RWPE2 (cell line): ENCODE results near the gene OR2W3.

ENCODE experiments used
- ATAC-seq: fragments of 200-7000 bp; cut with Tn5 transposase; 3 replicates; pipeline ENCODE4 v1.9.1; 2021; ENCODE audit warnings: low read depth
- DNase-seq: peaks from one replicate; pipeline ENCODE4 v3.0.0-alpha.2; 2020; ENCODE audit warnings: low spot score
- H3K27ac ChIP-seq: fragments of 450-650 bp; 2 replicates; pipeline ENCODE4 v1.5.1; 2017; ENCODE audit warnings: mild to moderate bottlenecking; ENCODE audit not compliant: poor library complexity, severe bottlenecking
- H3K27me3 ChIP-seq: fragments of 250-450 bp; sonication (Bioruptor Pico); 2 replicates; pipeline ENCODE4 v1.5.1; 2021; ENCODE audit warnings: mild to moderate bottlenecking, moderate library complexity; ENCODE audit not compliant: insufficient read depth, poor library complexity, severe bottlenecking
- H3K36me3 ChIP-seq: fragments of 250-450 bp; sonication (Bioruptor Pico); 2 replicates; pipeline ENCODE4 v1.5.1; 2020; ENCODE audit warnings: low read depth, mild to moderate bottlenecking, moderate library complexity
- H3K4me1 ChIP-seq: fragments of 250-450 bp; sonication (Bioruptor Pico); 2 replicates; pipeline ENCODE4 v1.5.1; 2021; ENCODE audit warnings: mild to moderate bottlenecking, moderate library complexity; ENCODE audit not compliant: insufficient read depth, poor library complexity, severe bottlenecking
- H3K4me3 ChIP-seq: fragments of 250-450 bp; sonication (Bioruptor Pico); 2 replicates; pipeline ENCODE4 v1.5.1; 2021; ENCODE audit warnings: mild to moderate bottlenecking, moderate library complexity; ENCODE audit not compliant: severe bottlenecking
- H3K9me3 ChIP-seq: fragments of 250-450 bp; sonication (Bioruptor Pico); 2 replicates; pipeline ENCODE4 v1.5.1; 2021; ENCODE audit warnings: mild to moderate bottlenecking, moderate library complexity; ENCODE audit not compliant: severe bottlenecking
- TF ChIP-seq, protein P1 (sequence below): fragments of 450-650 bp; IDR thresholded peaks from one replicate; pipeline ENCODE4 v1.5.1; 2017; ENCODE audit warnings: mild to moderate bottlenecking, moderate library complexity; ENCODE audit not compliant: poor library complexity, severe bottlenecking

Gene OR2W3

DNA sequence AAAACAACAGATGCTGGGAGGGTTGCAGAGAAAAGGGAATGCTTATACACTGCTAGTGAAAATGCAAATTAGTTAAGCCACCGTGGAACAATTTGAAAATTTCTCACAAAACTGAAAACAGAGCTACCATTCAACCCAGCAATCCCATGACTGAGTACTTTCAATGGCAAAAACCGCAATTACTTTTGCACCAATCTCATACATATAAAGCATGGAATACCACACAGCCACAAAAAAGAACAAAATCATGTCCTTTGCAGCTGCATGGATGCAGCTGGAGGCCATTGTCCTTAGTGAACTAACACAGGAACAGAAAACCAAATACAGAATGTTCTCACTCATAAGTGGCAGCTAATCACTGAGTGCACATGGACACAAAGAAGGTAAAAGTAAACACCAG, 18.4 kb downstream of the OR2W3 start:
- Histone ChIP-seq H3K4me1 (no peaks in the 10 kb centered on the region), H3K27ac (no peak overlapping the region), H3K27me3 (no peaks in the 10 kb centered on the region), H3K36me3 (no peaks in the 10 kb centered on the region), H3K9me3 (no peaks in the 10 kb centered on the region), H3K4me3 (no peak overlapping the region)
- TF ChIP-seq, protein P1, sequence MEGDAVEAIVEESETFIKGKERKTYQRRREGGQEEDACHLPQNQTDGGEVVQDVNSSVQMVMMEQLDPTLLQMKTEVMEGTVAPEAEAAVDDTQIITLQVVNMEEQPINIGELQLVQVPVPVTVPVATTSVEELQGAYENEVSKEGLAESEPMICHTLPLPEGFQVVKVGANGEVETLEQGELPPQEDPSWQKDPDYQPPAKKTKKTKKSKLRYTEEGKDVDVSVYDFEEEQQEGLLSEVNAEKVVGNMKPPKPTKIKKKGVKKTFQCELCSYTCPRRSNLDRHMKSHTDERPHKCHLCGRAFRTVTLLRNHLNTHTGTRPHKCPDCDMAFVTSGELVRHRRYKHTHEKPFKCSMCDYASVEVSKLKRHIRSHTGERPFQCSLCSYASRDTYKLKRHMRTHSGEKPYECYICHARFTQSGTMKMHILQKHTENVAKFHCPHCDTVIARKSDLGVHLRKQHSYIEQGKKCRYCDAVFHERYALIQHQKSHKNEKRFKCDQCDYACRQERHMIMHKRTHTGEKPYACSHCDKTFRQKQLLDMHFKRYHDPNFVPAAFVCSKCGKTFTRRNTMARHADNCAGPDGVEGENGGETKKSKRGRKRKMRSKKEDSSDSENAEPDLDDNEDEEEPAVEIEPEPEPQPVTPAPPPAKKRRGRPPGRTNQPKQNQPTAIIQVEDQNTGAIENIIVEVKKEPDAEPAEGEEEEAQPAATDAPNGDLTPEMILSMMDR: no peak
- DNase-seq: no peak
- ATAC-seq: no peak

- H3K9me3 ChIP-seq: no peaks in the 10 kb centered on the region
- no peak overlapping the region for H3K27ac ChIP-seq
- H3K36me3 ChIP-seq: no peaks in the 10 kb centered on the region
- DNase-seq: no peak
- TF ChIP-seq, protein P1: no peak
- ATAC-seq: no peak
- H3K4me1 ChIP-seq: no peaks in the 10 kb centered on the region
- H3K27me3 ChIP-seq: no peaks in the 10 kb centered on the region
- H3K4me3 ChIP-seq: no peak overlapping the region
Observed at GRCh38 chr1:247914941-247915662, 19.7 kb downstream of the OR2W3 start.

DNA sequence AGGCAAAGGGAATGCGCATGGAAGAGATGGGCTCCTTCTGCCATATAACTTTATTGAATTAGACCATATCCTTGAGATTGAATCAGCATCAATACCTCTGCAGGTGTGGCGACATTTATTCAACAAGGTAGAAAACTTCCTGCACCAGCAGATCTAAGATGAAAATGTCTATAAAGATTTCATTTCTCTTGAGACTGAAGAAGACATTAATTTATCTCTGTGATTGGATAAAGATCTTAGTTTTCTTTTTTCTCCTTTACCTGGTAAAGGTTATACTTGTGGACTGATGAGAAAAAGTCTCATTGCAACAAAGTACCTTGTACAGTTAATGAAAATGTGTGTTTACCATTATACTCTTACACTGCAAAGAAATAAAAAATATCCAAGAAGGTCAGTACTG, 24.6 kb downstream of the OR2W3 start, which contains the start of gene OR2T8:
OR2T8 (plus strand) TSS at position 301 of the 400 bp plus-strand sequence. CDS start 766 bp downstream, outside the sequence.
- TF ChIP-seq, protein P1: no peak
- H3K36me3 ChIP-seq: no peaks in the 10 kb centered on the region
- ATAC-seq (no peak), DNase-seq (no peak)
- H3K9me3 ChIP-seq: no peaks in the 10 kb centered on the region
- H3K27me3 ChIP-seq: no peaks in the 10 kb centered on the region
- H3K4me1 ChIP-seq: no peaks in the 10 kb centered on the region
- H3K4me3 ChIP-seq: no peak within 1 kb of the TSS
- H3K27ac ChIP-seq: no peak within 1 kb of the TSS

GRCh38 chr1:247923941-247924340, 28.6 kb downstream of the OR2W3 start:
- no peaks in the 10 kb centered on the region for H3K36me3 ChIP-seq
- TF ChIP-seq, protein P1: no peak
- H3K4me3 ChIP-seq: no peak overlapping the region
- no peak overlapping the region for H3K27ac ChIP-seq
- no peaks in the 10 kb centered on the region for H3K4me1 ChIP-seq
- no peaks in the 10 kb centered on the region for H3K27me3 ChIP-seq
- H3K9me3 ChIP-seq: no peaks in the 10 kb centered on the region
- no peak for DNase-seq
- ATAC-seq: no peak

GRCh38 chr1:247924868-247925267, 29.5 kb downstream of the OR2W3 start, which contains the start of gene OR2AJ1:
OR2AJ1 (plus strand) TSS chr1:247924889; CDS start chr1:247933769, 8,880 bp downstream.
- no peaks in the 10 kb centered on the region for H3K27me3 ChIP-seq
- TF ChIP-seq, protein P1: no peak
- no peak within 1 kb of the TSS for H3K4me3 ChIP-seq
- no peaks in the 10 kb centered on the region for H3K36me3 ChIP-seq
- DNase-seq (no peak), ATAC-seq (no peak)
- no peaks in the 10 kb centered on the region for H3K4me1 ChIP-seq
- no peaks in the 10 kb centered on the region for H3K9me3 ChIP-seq
- H3K27ac ChIP-seq: no peak within 1 kb of the TSS
